Upper lobe of right lung (tissue), 1 donor: Measurements from ENCODE around the gene RNH1. TPM values are rescaled to one million over a fixed set of nuclear protein-coding genes. Genes with fewer than 3 reads are reported as not detected.

Experiments
- ATAC-seq: fragments of 200-7000 bp; cut with Tn5 transposase; one replicate; pipeline ENCODE4 v1.9.1; 2020; ENCODE audit warnings: mild to moderate bottlenecking, moderate library complexity
- DNase-seq: peaks from one replicate; pipeline ENCODE4 v3.0.0-alpha.2; 2020
- H3K27ac ChIP-seq: fragments of 200-600 bp; one replicate; pipeline ENCODE4 v1.8.0; 2022
- H3K27me3 ChIP-seq: fragments of 200-600 bp; one replicate; pipeline ENCODE4 v1.8.0; 2022; ENCODE audit warnings: mild to moderate bottlenecking
- H3K36me3 ChIP-seq: fragments of 200-600 bp; one replicate; pipeline ENCODE4 v1.8.0; 2022
- H3K4me1 ChIP-seq: fragments of 200-600 bp; one replicate; pipeline ENCODE4 v1.8.0; 2022
- H3K4me3 ChIP-seq: fragments of 200-600 bp; one replicate; pipeline ENCODE4 v1.8.0; 2022; ENCODE audit warnings: mild to moderate bottlenecking
- H3K9me3 ChIP-seq: fragments of 200-600 bp; one replicate; pipeline ENCODE4 v1.8.0; 2022
- intact Hi-C: fragments of 100-400 bp; cut with DNase I; formaldehyde crosslinking; loops from one replicate; pipeline ENCODE4 v1.11.0; 2022
- total RNA-seq: library from RNA; stranded (reverse); fragmentation: NEBNext Ultra II Directional; extraction: Animal tissue kit (Norgen Biotek cat#: 25700); gene quantifications from one replicate; pipeline ENCODE4 v1.2.1, GENCODE V29; 2021
- TF ChIP-seq, protein P1 (sequence below): fragments of 200-600 bp; IDR thresholded peaks from one replicate; pipeline ENCODE4 v1.8.0; 2022; ENCODE audit warnings: antibody characterized with exemption
- donor health status: DM: no; HTN: yes; CAD: no; lungs with severe emphysema.

RNH1 gene
- total RNA-seq, 1 donor from 2014 or later, result 245 TPM

DNA sequence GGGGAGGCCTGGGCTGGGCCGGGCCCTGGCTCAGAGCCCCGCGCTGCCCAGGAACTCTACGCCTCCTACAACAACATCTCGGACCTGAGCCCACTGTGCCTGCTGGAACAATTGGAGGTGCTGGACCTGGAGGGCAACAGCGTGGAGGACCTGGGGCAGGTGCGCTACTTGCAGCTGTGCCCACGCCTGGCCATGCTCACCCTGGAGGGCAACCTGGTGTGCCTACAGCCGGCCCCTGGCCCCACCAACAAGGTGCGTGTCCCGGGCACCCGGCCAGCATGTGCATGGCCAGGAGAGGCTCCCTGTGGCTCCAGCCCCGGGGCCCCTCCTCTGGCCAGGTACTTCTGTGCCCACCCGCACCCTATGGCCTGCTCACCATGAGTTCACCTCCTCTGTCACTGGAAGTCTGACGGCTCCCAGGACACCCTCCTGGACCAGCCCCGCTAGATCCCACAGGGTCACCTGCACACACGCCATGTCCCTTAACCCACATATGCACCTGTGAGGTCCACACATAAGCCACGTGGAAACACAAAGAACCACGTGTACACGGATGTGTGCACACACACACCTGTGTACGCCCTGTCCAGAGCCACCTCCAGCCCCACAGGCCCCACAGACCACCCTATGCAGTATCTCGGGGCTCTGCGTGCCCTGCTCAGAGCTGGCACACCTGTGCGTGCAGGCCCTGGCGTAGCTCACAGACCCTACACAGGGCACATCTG is 43.1 kb upstream of the RNH1 start:
- TF ChIP-seq, protein P1, sequence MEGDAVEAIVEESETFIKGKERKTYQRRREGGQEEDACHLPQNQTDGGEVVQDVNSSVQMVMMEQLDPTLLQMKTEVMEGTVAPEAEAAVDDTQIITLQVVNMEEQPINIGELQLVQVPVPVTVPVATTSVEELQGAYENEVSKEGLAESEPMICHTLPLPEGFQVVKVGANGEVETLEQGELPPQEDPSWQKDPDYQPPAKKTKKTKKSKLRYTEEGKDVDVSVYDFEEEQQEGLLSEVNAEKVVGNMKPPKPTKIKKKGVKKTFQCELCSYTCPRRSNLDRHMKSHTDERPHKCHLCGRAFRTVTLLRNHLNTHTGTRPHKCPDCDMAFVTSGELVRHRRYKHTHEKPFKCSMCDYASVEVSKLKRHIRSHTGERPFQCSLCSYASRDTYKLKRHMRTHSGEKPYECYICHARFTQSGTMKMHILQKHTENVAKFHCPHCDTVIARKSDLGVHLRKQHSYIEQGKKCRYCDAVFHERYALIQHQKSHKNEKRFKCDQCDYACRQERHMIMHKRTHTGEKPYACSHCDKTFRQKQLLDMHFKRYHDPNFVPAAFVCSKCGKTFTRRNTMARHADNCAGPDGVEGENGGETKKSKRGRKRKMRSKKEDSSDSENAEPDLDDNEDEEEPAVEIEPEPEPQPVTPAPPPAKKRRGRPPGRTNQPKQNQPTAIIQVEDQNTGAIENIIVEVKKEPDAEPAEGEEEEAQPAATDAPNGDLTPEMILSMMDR, result no peak
- no peak overlapping the region for H3K4me3 ChIP-seq
- intact Hi-C loops, result loop anchor here (10.0 kb wide), 1 partner anchor 175 kb away; no protein-coding TSS in a partner anchor
- H3K36me3 ChIP-seq, result no peaks in the 10 kb centered on the region
- H3K27me3 ChIP-seq, result peaks cover 7% of the 10 kb centered on the region
- no peaks in the 10 kb centered on the region for H3K9me3 ChIP-seq
- ATAC-seq (no peak), DNase-seq (no peak)
- H3K4me1 ChIP-seq, result peaks cover 8% of the 10 kb centered on the region
- no peak overlapping the region for H3K27ac ChIP-seq

DNA sequence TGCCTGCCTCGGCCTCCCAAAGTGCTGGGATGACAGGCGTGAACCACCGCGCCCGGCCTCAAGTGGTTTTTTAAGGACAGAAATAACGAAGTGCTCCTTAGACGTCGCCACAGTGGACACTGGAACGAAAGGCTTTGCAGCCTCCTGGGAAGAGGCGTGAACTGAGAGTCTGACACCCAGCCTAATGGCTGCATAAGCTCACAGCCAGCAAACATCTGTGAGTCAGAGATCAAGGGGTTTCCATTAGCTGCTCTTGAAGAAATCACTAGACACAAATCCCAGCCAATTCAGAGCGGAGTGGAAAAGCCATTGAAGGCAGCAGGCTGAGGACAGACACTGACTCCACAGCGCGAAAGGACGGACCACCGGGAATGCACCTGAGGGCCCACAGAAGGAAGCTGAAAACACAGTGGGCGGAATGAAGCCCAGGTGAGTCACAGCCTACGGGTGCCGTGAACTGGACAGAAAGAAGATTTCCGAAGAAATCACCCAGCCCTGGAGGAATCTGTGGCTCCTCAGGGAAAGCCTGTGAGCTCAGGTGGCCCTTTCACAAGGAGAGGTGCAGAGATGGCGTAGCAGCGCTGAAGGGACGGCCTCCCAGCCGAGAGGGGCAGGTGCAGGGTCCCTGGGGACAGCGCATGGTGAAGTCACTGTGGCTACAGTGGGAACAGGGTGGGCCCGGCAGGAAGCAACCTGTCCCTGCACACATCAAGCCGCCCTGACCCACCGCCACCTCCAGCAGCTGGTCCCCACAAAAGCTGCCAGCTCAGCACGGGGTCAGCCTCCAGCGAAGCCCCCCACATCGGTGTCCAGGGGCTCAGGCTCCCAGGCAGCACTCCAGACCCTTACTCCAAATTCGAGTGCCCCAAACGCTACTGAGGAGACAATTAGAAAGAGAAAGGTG is 41.9 kb upstream of the RNH1 start:
- H3K36me3 ChIP-seq, result no peaks in the 10 kb centered on the region
- H3K4me3 ChIP-seq, result no peak overlapping the region
- H3K27ac ChIP-seq, result no peak overlapping the region
- ATAC-seq (no peak), DNase-seq (peak; percentile 59)
- H3K9me3 ChIP-seq, result no peaks in the 10 kb centered on the region
- intact Hi-C loops, result no loop called here
- no peaks in the 10 kb centered on the region for H3K4me1 ChIP-seq
- peaks cover 4% of the 10 kb centered on the region for H3K27me3 ChIP-seq
- TF ChIP-seq, protein P1, result no peak

DNA sequence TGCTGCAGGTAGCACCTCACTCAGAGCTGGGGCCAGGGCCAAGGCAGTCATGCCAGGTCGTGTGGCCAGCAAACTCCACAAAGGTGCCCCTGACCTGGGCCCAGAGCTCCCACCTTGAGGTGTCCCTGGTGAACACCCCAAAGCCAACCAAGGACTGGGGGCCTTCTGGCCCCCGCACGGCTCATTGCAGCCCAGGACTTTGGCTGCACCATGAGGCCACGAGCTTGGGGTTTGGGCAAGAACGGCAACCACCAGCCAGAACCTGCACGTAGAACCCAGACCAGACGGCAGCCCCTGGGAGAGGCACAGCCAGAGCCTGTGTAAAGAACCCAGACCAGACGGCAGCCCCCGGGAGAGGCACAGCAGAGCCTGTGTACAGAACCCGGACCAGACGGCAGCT is 38.1 kb upstream of the RNH1 start:
- TF ChIP-seq, protein P1, result no peak
- DNase-seq (peak; percentile 46), ATAC-seq (no peak)
- Histone ChIP-seq H3K4me1 (no peaks in the 10 kb centered on the region), H3K36me3 (no peaks in the 10 kb centered on the region), H3K4me3 (no peak overlapping the region), H3K9me3 (no peaks in the 10 kb centered on the region), H3K27ac (no peak overlapping the region), H3K27me3 (no peaks in the 10 kb centered on the region)
- intact Hi-C loops, result no loop called here

- TF ChIP-seq, protein P1, result no peak
- ATAC-seq, result no peak
- no peak overlapping the region for H3K27ac ChIP-seq
- H3K4me1 ChIP-seq, result no peaks in the 10 kb centered on the region
- intact Hi-C loops, result no loop called here
- H3K9me3 ChIP-seq, result no peaks in the 10 kb centered on the region
- DNase-seq, result no peak
- H3K4me3 ChIP-seq, result no peak overlapping the region
- H3K36me3 ChIP-seq, result no peaks in the 10 kb centered on the region
- no peaks in the 10 kb centered on the region for H3K27me3 ChIP-seq
These were observed 37.8 kb upstream of the RNH1 start for GRCh38 chr11:544817-545166.

GRCh38 chr11:541433-541885 is 34.4 kb upstream of the RNH1 start:
- Histone ChIP-seq H3K36me3 (no peaks in the 10 kb centered on the region), H3K4me3 (no peak overlapping the region), H3K27me3 (no peaks in the 10 kb centered on the region), H3K4me1 (peaks cover 14% of the 10 kb centered on the region), H3K27ac (no peak overlapping the region), H3K9me3 (no peaks in the 10 kb centered on the region)
- ATAC-seq (no peak), DNase-seq (peak; percentile 63)
- TF ChIP-seq, protein P1, result no peak
- intact Hi-C loops, result no loop called here
